ENCODE measurements around the gene PLK1.
"Not testable (repeated sequence)": the region's sequence is repeated elsewhere in the genome, so short reads cannot be mapped to it uniquely, and the experiment has no call there.

The PLK1 gene

DNA sequence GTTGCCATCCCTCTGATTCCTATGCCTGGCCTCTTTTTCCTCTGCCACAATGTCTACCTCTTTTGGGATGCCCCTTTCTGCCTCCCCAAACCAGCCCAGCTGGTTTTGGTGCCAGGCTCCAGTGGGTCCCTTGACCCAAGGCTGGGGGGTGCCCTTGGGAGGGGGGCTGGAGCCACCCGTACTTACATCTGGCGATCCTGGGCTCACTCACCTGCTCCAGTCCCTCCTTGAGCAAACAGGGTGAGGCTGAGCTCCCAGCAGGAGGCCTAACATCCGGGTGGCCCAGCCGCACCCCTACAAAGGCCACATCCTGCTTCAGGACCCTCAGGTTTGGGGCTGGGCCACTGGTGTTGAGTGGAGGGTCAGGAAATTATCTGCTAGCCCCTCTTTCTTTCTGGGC is 33.1 kb downstream of the PLK1 start:
- no peak for DNase-seq

DNA sequence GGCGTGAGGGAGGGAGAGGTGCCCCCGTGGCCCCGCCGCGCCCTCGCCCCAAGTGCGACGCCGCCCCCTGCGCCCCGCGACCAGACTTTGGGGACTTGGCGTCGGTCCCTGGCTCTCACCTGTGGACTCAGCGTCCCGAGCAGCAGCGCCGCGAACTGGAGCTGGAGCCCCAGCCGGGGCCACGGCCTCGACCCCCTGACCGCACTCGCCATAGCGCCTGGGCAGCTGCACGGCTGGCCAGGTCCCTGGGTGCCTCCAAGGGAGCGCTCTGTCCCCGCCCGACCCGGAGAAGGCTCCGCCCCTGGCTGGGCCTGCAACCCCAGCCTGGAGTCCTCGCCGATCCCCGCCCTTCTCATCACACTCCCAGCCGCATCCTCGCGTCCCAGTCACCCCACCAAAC is 34.3 kb downstream of the PLK1 start, which contains the start of gene ERN2:
TSS of gene ERN2 (minus strand) at position 247 of the 400 bp plus-strand sequence. CDS start at position 212, 35 bp downstream.
- DNase-seq, result no peak

DNA sequence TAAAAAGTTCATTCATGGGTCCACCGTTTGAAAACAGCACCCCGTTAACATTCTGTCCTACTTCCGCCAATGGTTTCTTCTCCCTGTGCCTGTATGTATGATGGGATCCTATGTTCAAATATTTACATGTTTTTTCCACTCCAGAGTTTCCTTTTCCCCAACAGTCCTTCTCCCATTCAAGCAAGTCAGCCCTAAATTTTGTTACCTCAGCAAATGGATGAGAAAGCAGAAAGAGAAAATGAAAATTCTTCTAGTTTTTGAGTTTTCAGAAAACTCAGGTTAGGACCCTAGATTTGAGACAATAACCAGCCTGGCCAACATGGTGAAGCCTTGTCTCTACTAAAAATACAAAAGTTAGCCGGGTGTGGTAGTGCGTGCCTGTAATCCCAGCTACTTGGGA is 37.8 kb downstream of the PLK1 start:
- no peak for DNase-seq

DNA sequence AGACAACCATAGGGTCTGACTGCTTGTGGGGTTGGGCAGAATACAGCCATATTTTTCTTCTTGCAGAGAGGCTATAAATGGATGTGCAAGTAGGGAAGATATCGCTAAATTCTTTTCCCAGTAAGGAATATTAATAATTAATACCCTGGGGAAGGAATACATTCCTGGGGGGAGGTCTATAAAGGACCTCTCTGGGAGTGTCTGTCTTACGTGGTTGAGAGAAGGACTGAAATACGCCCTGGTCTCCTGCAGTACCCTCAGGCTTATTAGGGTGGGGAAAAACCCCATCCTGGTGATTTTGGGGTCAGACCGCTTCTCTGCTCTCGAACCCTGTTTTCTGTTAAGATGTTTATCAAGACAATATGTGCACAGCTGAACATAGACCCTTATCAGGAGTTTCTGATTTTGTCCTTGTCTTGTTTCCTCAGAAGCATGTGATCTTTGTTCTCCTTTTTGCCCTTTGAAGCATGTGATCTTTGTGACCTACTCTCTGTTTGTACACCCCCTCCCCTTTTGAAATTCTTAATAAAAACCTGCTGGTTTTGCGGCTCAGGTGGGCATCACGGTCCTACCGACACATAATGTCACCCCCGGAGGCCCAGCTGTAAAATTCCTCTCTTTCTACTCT is 44.0 kb downstream of the PLK1 start:
- not testable (repeated sequence) for DNase-seq

DNA sequence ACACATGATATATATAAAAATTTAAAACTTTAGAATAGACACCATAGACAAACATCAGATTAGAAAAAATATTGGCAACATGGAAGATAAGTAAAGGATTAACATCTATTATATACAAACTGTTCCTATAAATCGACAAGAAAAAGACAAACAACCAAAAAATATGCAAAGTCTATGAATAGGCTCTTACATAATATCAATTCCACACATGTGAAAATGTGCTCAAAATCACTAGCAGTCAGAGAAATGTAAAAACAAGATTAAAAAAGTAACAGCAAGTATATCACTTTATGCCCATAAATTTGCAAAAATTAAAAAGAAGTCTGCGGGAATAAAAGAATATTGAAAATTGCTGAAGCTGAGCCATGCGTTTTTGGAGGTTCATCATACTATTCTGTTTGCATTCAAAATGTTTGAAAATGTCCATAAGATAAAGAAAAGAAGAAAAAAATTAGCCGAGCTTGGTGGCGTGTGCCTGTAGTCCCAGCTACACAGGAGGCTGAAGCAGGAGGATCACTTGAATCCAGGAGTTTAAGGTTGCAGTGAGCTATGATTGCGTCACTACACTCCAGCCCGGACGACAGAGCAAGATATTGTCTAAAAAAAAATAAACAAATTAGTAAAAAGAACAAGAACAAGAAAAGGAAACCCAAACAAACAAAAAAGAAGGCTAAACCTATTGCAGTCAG is 45.6 kb downstream of the PLK1 start:
- DNase-seq, result no peak

DNA sequence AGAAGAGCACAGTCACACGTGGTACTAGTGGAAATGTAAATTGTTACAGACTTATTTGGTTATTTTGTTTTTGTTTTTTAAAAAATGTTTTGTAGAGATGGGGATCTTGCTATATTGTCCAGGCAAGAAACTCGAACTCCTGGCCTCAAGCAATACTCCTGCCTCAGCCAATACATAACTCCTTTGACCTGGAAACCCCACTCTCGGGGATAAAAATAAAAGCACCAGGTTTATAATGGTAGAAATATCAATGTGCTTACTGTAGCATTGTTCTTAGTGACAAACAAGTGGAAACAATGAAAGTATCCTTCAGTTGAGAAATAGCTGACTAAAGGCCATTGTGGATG is 46.1 kb downstream of the PLK1 start:
- DNase-seq, result no peak

DNA sequence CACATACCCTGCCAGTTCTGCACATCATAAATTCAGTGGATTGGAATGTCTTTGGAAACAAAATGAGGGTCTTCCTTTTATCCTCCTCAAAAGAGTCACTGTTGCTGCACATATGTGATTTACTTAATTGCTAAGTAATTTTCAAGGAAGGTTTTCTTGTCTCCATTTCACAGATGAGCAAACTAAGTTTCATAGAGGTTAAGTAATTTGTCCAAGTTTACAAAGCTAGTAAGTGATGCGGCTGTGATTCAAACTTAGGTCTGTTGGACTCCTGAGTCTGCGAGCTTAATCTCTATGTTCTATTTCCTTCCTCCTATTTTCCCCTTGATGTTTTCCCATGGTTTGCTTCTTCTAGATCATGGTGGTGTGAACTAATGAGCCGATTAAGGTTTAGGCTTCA is 48.0 kb downstream of the PLK1 start:
- DNase-seq, result no peak

DNA sequence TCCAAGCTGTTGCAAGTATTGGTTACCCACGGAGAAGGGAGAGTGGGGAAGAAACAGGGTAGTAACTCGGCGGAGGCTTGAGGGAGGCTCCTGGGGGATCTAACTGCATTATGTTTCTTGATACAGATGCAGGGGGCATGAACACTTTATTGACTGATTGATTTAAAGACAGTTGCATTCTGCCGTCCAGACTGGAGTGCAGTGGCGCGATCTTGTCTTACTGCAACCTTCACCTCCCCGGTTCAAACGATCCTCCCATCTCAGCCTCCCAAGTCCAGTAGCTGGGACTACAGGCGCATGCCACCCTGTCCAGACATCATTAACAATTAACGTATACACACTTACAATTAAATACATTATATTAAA is 49.4 kb downstream of the PLK1 start:
- no peak for DNase-seq

DNA sequence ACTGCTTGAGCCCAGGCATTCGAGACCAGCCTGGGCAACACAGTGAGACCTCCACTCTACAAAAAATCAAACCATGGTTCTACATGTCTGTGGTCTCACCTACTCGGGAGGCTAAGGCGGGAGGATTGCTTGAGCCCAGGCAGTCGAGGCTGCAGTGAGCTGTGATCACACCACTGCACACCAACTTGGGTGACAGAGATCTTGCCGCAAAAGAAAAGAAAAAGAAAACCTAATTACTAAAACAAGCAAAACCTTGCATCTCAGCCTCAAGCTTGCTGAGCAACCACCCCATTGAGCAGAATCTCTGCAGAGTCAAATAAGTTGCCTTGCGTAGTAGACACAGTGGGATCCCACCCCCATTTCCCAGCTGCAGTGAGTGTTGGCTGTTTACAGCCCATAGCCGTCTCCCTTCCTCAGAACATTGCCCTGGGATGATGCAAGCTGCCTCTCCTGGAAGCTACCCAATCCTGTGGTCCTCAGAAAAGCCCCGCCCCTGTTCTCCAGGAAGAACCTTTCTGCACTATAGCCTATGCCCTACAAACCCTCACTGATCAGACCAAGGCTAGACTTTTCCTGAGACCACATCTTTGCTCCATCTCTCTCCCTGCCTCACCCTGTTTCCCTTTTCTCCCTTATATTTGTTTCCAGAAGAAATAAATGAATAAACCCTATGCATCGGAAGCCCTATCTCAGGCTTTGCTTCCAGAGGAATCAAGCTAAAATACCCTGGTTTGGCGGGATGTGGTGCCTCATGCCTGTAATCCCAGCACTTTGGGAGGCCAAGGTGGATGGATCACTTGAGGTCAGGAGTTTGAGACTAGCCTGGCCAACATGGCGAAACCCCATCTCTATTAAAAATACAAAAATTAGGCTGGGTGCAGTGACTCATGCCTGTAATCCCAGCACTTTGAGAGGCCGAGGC is 51.1 kb downstream of the PLK1 start:
- DNase-seq, result no peak

DNA sequence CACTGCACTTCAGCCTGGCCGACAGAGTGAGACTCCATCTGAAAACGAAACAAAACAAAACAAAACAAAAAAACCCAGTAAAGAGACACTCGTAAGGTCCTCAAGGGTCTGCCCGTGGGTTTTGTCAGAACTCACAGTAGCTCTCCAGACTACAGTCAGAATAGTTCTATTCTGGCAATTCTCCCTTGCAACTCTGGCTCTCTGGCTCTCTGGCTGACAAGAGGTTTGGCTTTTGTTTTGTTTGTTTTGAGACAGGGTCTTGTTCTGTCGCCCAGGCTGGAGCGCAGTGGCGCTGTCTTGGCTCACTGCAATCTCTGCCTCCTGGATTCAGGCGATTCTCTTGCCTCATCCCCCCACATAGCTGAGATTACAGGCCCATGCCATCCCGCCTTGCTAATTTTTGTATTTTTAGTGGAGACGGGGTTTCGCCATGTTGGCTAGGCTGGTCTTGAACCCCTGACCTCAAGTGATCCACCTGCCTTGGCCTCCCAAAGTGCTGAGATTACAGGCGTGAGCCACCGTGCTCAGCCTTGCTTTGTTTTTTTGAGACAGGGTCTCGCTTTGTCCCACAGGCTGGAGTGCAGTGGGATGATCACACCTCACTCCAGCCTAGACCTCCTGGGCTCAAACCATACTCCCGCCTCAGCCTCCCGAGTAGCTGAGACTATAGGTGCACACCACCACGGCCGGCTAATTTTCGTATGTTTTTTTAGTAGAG is 55.6 kb downstream of the PLK1 start:
- DNase-seq, result no peak

DNA sequence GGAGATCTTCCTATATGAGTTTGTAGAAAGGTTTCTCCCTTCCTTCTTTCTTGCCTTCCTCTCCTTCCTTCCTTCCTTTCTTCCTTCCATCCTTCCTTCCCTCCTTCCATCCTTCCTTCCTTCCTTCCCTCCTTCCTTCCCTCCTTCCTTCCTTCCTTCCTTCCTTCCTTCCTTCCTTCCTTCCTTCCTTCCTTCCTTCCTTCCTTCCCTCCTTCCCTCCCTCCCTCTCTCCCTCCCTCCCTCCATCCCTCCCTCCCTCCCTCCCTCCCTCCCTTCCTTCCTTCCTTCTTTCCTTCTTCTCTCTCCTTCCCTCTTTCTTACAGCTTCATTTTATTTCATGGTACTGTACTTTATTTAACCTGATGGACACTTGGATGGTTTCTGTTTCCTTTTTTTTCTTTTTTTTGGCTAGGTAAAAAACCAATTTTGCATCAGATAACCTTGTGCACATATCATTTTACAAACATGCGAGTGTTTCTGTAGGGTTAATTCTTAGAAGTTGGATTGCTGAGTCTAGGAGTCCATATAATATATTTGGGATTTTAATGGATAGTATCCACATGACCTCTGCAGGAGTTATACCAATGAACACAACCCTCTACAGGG is 58.8 kb downstream of the PLK1 start:
- not testable (repeated sequence) for DNase-seq

DNA sequence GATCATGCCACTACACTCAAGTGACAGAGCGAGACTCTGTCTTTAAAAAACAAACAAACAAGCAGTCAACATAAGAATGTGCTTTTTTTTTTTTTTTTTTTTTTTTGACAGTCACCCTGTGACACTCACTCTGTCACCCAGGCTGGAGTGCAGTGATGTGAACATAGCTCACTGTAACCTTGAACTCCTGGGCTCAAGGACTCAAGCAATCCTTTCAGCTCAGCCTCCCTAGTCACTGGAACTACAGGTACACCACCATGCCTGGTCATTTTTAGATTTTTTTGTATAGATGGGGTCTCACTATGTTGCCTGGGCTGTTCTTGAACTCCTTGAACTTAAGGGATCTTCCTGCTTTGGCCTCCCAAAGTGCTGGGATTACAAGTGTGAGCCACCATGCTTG is 60.8 kb downstream of the PLK1 start:
- no peak for DNase-seq

All from CD4-positive, alpha-beta T cell treated with Interferon alpha-2 for 1 hour (primary cell).